Measurements from ENCODE around the gene MLIP.

- TF ChIP-seq ARNT (IDR thresholded peaks at IDR 0.05), result no peak
- no peak for TF ChIP-seq ZNF384 (IDR thresholded peaks at IDR 0.05)
- no peak for TF ChIP-seq FOXM1 (IDR thresholded peaks at IDR 0.05; ENCODE audit: borderline replicate concordance)
- no peak for TF ChIP-seq FOXK2 (IDR thresholded peaks at IDR 0.05)
- no peak for TF ChIP-seq SUZ12 (IDR thresholded peaks at IDR 0.05)
- TF ChIP-seq PKNOX1 (IDR thresholded peaks at IDR 0.05), result no peak
- no peak for TF ChIP-seq ELF4 (IDR thresholded peaks at IDR 0.05)
- no peak for TF ChIP-seq BHLHE40 (IDR thresholded peaks at IDR 0.05; ENCODE audit: borderline replicate concordance)
- no peak for TF ChIP-seq L3MBTL2 (conservative IDR thresholded peaks at IDR 0.05)
- no peak for TF ChIP-seq FOXA1 (IDR thresholded peaks at IDR 0.05)
- no peak for TF ChIP-seq NFRKB (IDR thresholded peaks at IDR 0.05)
- no peak for TF ChIP-seq SP1 (IDR thresholded peaks at IDR 0.05)
Observed at GRCh38 chr6:54094293-54094692, 16.9 kb upstream of the MLIP start.
